ENCODE data around the gene TBC1D2B.

The TBC1D2B gene

GRCh38 chr15:78076231-78077052 is 1.1 kb downstream of the TBC1D2B start:
- peak; percentile 54 for DNase-seq
- H3K9me3 ChIP-seq (ENCODE audit: control insufficient read depth, low read length): no peaks in the 10 kb centered on the region
- WGBS: 59% methylated on average over 16 of the region's 17 CpGs
- H3K4me3 ChIP-seq (ENCODE audit: insufficient read depth in 1 of 2, low read depth in 1 of 2, low read length in 2 of 2): peak overlapping the region; percentile 90 to 96
- H3K27me3 ChIP-seq (ENCODE audit: control insufficient read depth in 1 of 2, insufficient read depth in 1 of 2, low read length in 2 of 2): no peaks in the 10 kb centered on the region
- peak overlapping the region; percentile 70 for H3K4me2 ChIP-seq (ENCODE audit: low read length, poor library complexity, severe bottlenecking)
- H2AK5ac ChIP-seq (ENCODE audit: low read length, severe bottlenecking): peak overlapping the region; percentile 87
- H3K27ac ChIP-seq (ENCODE audit: low read length, poor library complexity, severe bottlenecking): peak overlapping the region; percentile 95
- H3K23ac ChIP-seq (ENCODE audit: low read length in 2 of 2): peak overlapping the region in 1 of 2 experiments; percentile 90
- H2BK120ac ChIP-seq (ENCODE audit: low read depth, low read length): peak overlapping the region; percentile 77
- H2BK15ac ChIP-seq (ENCODE audit: low read depth, poor library complexity, severe bottlenecking): peak overlapping the region; percentile 88
- H2AFZ ChIP-seq (ENCODE audit: low read depth, low read length): no peak overlapping the region
- H3K36me3 ChIP-seq (ENCODE audit: control insufficient read depth in 1 of 2, insufficient read depth in 2 of 2, low read depth in 1 of 2, low read length in 2 of 2): peaks cover 2 to 5% of the 10 kb centered on the region in 2 experiments
- H3K4me1 ChIP-seq (ENCODE audit: control insufficient read depth, insufficient read depth, low read depth, low read length): peaks cover 5% of the 10 kb centered on the region
- H2BK12ac ChIP-seq (ENCODE audit: low read length in 2 of 2): peak overlapping the region; percentile 49 to 94
- peak overlapping the region; percentile 74 for H2BK5ac ChIP-seq (ENCODE audit: low read depth, low read length, poor library complexity, severe bottlenecking)
- no peaks in the 10 kb centered on the region for H3K79me1 ChIP-seq (replicated peaks; ENCODE audit: low read length, poor library complexity, severe bottlenecking)
- peak overlapping the region; percentile 95 for H3K9ac ChIP-seq (ENCODE audit: low read length)
- peak overlapping the region; percentile 91 to 92 for H3K4ac ChIP-seq (ENCODE audit: low read depth in 1 of 2, low read length in 2 of 2)
- peak overlapping the region; percentile 68 to 97 for H3K14ac ChIP-seq (ENCODE audit: low read length in 2 of 2)
- H4K8ac ChIP-seq (ENCODE audit: low read length): peak overlapping the region; percentile 58
- H4K91ac ChIP-seq (ENCODE audit: low read length): peak overlapping the region; percentile 90
- H3K18ac ChIP-seq (ENCODE audit: low read depth in 1 of 2, low read length in 2 of 2): peak overlapping the region; percentile 60 to 99

- peak overlapping the region; percentile 77 for H2BK120ac ChIP-seq (ENCODE audit: low read depth, low read length)
- H3K4me1 ChIP-seq (ENCODE audit: control insufficient read depth, insufficient read depth, low read depth, low read length): peaks cover 5% of the 10 kb centered on the region
- DNase-seq: peak; percentile 95
- H3K4me3 ChIP-seq (ENCODE audit: insufficient read depth in 1 of 2, low read depth in 1 of 2, low read length in 2 of 2): peak overlapping the region; percentile 90 to 96
- no peaks in the 10 kb centered on the region for H3K9me3 ChIP-seq (ENCODE audit: control insufficient read depth, low read length)
- peak overlapping the region; percentile 70 for H3K4me2 ChIP-seq (ENCODE audit: low read length, poor library complexity, severe bottlenecking)
- WGBS: 1% methylated on average over 6 of the region's 7 CpGs
- peak overlapping the region; percentile 65 for H2BK15ac ChIP-seq (ENCODE audit: low read depth, poor library complexity, severe bottlenecking)
- no peaks in the 10 kb centered on the region for H3K79me1 ChIP-seq (replicated peaks; ENCODE audit: low read length, poor library complexity, severe bottlenecking)
- H3K18ac ChIP-seq (ENCODE audit: low read depth in 1 of 2, low read length in 2 of 2): peak overlapping the region; percentile 50 to 92
- no peak overlapping the region for H3K14ac ChIP-seq (ENCODE audit: low read length in 2 of 2)
- peak overlapping the region in 1 of 2 experiments; percentile 46 for H3K23ac ChIP-seq (ENCODE audit: low read length in 2 of 2)
- peak overlapping the region; percentile 95 for H3K27ac ChIP-seq (ENCODE audit: low read length, poor library complexity, severe bottlenecking)
- peak overlapping the region; percentile 91 to 92 for H3K4ac ChIP-seq (ENCODE audit: low read depth in 1 of 2, low read length in 2 of 2)
- no peaks in the 10 kb centered on the region for H3K27me3 ChIP-seq (ENCODE audit: control insufficient read depth in 1 of 2, insufficient read depth in 1 of 2, low read length in 2 of 2)
- peak overlapping the region; percentile 45 for H4K8ac ChIP-seq (ENCODE audit: low read length)
- peak overlapping the region; percentile 95 for H3K9ac ChIP-seq (ENCODE audit: low read length)
- peak overlapping the region; percentile 87 for H2AK5ac ChIP-seq (ENCODE audit: low read length, severe bottlenecking)
- H2BK5ac ChIP-seq (ENCODE audit: low read depth, low read length, poor library complexity, severe bottlenecking): peak overlapping the region; percentile 97
- peaks cover 2 to 5% of the 10 kb centered on the region in 2 experiments for H3K36me3 ChIP-seq (ENCODE audit: control insufficient read depth in 1 of 2, insufficient read depth in 2 of 2, low read depth in 1 of 2, low read length in 2 of 2)
- H4K91ac ChIP-seq (ENCODE audit: low read length): peak overlapping the region; percentile 83
- no peak overlapping the region for H2AFZ ChIP-seq (ENCODE audit: low read depth, low read length)
- H2BK12ac ChIP-seq (ENCODE audit: low read length in 2 of 2): peak overlapping the region; percentile 49 to 94
Observed at GRCh38 chr15:78075490-78076230, 1.9 kb downstream of the TBC1D2B start.

- no peak overlapping the region for H4K8ac ChIP-seq (ENCODE audit: low read length)
- no peak overlapping the region for H2AK5ac ChIP-seq (ENCODE audit: low read length, severe bottlenecking)
- no peak overlapping the region for H2BK15ac ChIP-seq (ENCODE audit: low read depth, poor library complexity, severe bottlenecking)
- peak overlapping the region; percentile 80 for H3K27ac ChIP-seq (ENCODE audit: low read length, poor library complexity, severe bottlenecking)
- H3K36me3 ChIP-seq (ENCODE audit: control insufficient read depth in 1 of 2, insufficient read depth in 2 of 2, low read depth in 1 of 2, low read length in 2 of 2): peaks cover 2 to 5% of the 10 kb centered on the region in 2 experiments
- 95% methylated on average over 5 of the region's 5 CpGs for WGBS
- H3K14ac ChIP-seq (ENCODE audit: low read length in 2 of 2): no peak overlapping the region
- no peak overlapping the region for H3K23ac ChIP-seq (ENCODE audit: low read length in 2 of 2)
- H2BK5ac ChIP-seq (ENCODE audit: low read depth, low read length, poor library complexity, severe bottlenecking): no peak overlapping the region
- H2BK12ac ChIP-seq (ENCODE audit: low read length in 2 of 2): no peak overlapping the region
- no peak overlapping the region for H2AFZ ChIP-seq (ENCODE audit: low read depth, low read length)
- no peak overlapping the region for H2BK120ac ChIP-seq (ENCODE audit: low read depth, low read length)
- H3K9ac ChIP-seq (ENCODE audit: low read length): peak overlapping the region; percentile 83
- H3K18ac ChIP-seq (ENCODE audit: low read depth in 1 of 2, low read length in 2 of 2): no peak overlapping the region
- DNase-seq: peak; percentile 63
- no peak overlapping the region for H3K4ac ChIP-seq (ENCODE audit: low read depth in 1 of 2, low read length in 2 of 2)
- no peak overlapping the region for H4K91ac ChIP-seq (ENCODE audit: low read length)
- H3K4me2 ChIP-seq (ENCODE audit: low read length, poor library complexity, severe bottlenecking): no peak overlapping the region
- no peaks in the 10 kb centered on the region for H3K9me3 ChIP-seq (ENCODE audit: control insufficient read depth, low read length)
- H3K4me1 ChIP-seq (ENCODE audit: control insufficient read depth, insufficient read depth, low read depth, low read length): peaks cover 13% of the 10 kb centered on the region
- H3K4me3 ChIP-seq (ENCODE audit: insufficient read depth in 1 of 2, low read depth in 1 of 2, low read length in 2 of 2): peak overlapping the region in 1 of 2 experiments; percentile 58
- H3K79me1 ChIP-seq (replicated peaks; ENCODE audit: low read length, poor library complexity, severe bottlenecking): no peaks in the 10 kb centered on the region
- H3K27me3 ChIP-seq (ENCODE audit: control insufficient read depth in 1 of 2, insufficient read depth in 1 of 2, low read length in 2 of 2): no peaks in the 10 kb centered on the region
Observed at GRCh38 chr15:78073046-78073787, 4.3 kb downstream of the TBC1D2B start.

Measured in mesenchymal stem cell (in vitro differentiated cells and primary cell).